GM21825 (cell line): ENCODE measurements around the gene KCNC3.

Experiments
- ATAC-seq: cut with Tn5 transposase; IDR thresholded peaks from one replicate; pipeline ENCODE4 v1.9.1; 2021; ENCODE audit warnings: mild to moderate bottlenecking, moderate library complexity; ENCODE audit not compliant: unreplicated experiment

Gene KCNC3

GRCh38 chr19:50280074-50280473, 49.1 kb downstream of the KCNC3 start:
- ATAC-seq, result no peak

- no peak for ATAC-seq
These were observed 51.1 kb downstream of the KCNC3 start for GRCh38 chr19:50277966-50278580.

- ATAC-seq, result no peak
These were observed 52.7 kb downstream of the KCNC3 start for GRCh38 chr19:50276370-50277063.

GRCh38 chr19:50275577-50276368, 53.4 kb downstream of the KCNC3 start:
- no peak for ATAC-seq

GRCh38 chr19:50273821-50274220, 55.4 kb downstream of the KCNC3 start:
- no peak for ATAC-seq

GRCh38 chr19:50272263-50272897, 56.8 kb downstream of the KCNC3 start:
- ATAC-seq, result no peak

- ATAC-seq, result no peak
These were observed 59.5 kb downstream of the KCNC3 start for GRCh38 chr19:50269653-50270052.

- ATAC-seq, result no peak
These were observed 60.7 kb downstream of the KCNC3 start for GRCh38 chr19:50268501-50268900.

GRCh38 chr19:50268041-50268440, 61.1 kb downstream of the KCNC3 start:
- ATAC-seq, result no peak

- no peak for ATAC-seq
These were observed 62.3 kb downstream of the KCNC3 start for GRCh38 chr19:50266896-50267295.

GRCh38 chr19:50266041-50266440, 63.1 kb downstream of the KCNC3 start:
- no peak for ATAC-seq

- no peak for ATAC-seq
These were observed 64.5 kb downstream of the KCNC3 start for GRCh38 chr19:50264483-50265186.

GRCh38 chr19:50263176-50263575, 66.0 kb downstream of the KCNC3 start:
- ATAC-seq, result no peak
